ENCODE measurements around the gene HOOK2.
"Not testable (repeated sequence)": the region's sequence is repeated elsewhere in the genome, so short reads cannot be mapped to it uniquely, and the experiment has no call there.

Gene HOOK2

GRCh38 chr19:12799742-12800465, 24.6 kb upstream of the HOOK2 start:
- in situ Hi-C loops (cut with HindIII; ENCODE audit: low sequenced_read_pairs), result no loop called here
- no peak for DNase-seq (ENCODE audit: low read depth, low spot score)
- no peak overlapping the region for H3K4me3 ChIP-seq (ENCODE audit: low read depth, low read length)
- TF ChIP-seq CTCF (IDR thresholded peaks at IDR 0.05; ENCODE audit: low read depth, low read length), result no peak

- in situ Hi-C loops (cut with HindIII; ENCODE audit: low sequenced_read_pairs); H3K4me3 ChIP-seq (ENCODE audit: low read depth, low read length); DNase-seq (ENCODE audit: low read depth, low spot score): not testable (repeated sequence)
Observed at GRCh38 chr19:12797607-12798006, 22.3 kb upstream of the HOOK2 start.

GRCh38 chr19:12797141-12797587, 21.8 kb upstream of the HOOK2 start:
- H3K4me3 ChIP-seq (ENCODE audit: low read depth, low read length), result no peak overlapping the region
- in situ Hi-C loops (cut with HindIII; ENCODE audit: low sequenced_read_pairs), result no loop called here
- no peak for TF ChIP-seq CTCF (IDR thresholded peaks at IDR 0.05; ENCODE audit: low read depth, low read length)
- no peak for DNase-seq (ENCODE audit: low read depth, low spot score)

GRCh38 chr19:12796146-12797071, 21.1 kb upstream of the HOOK2 start:
- in situ Hi-C loops (cut with HindIII; ENCODE audit: low sequenced_read_pairs), result no loop called here
- peak; percentile 85 for TF ChIP-seq CTCF (IDR thresholded peaks at IDR 0.05; ENCODE audit: low read depth, low read length)
- DNase-seq (ENCODE audit: low read depth, low spot score), result peak; percentile 83
- no peak overlapping the region for H3K4me3 ChIP-seq (ENCODE audit: low read depth, low read length)

- no peak overlapping the region for H3K4me3 ChIP-seq (ENCODE audit: low read depth, low read length)
- in situ Hi-C loops (cut with HindIII; ENCODE audit: low sequenced_read_pairs), result no loop called here
- no peak for DNase-seq (ENCODE audit: low read depth, low spot score)
- no peak for TF ChIP-seq CTCF (IDR thresholded peaks at IDR 0.05; ENCODE audit: low read depth, low read length)
Observed at GRCh38 chr19:12794971-12795381, 19.6 kb upstream of the HOOK2 start.

GRCh38 chr19:12794196-12794941, 19.0 kb upstream of the HOOK2 start:
- TF ChIP-seq CTCF (IDR thresholded peaks at IDR 0.05; ENCODE audit: low read depth, low read length), result no peak
- in situ Hi-C loops (cut with HindIII; ENCODE audit: low sequenced_read_pairs), result no loop called here
- peak overlapping the region; percentile 99 for H3K4me3 ChIP-seq (ENCODE audit: low read depth, low read length)
- peak; percentile 64 for DNase-seq (ENCODE audit: low read depth, low spot score)

All from astrocyte of the spinal cord (primary cell).